ENCODE measurements around the gene MAP6D1.

- TF ChIP-seq CTCF (IDR thresholded peaks at IDR 0.05; ENCODE audit: low read length) = no peak
- TF ChIP-seq EZH2phosphoT487 (IDR thresholded peaks at IDR 0.05; ENCODE audit: low read length) = no peak
- TF ChIP-seq EZH2 (optimal IDR thresholded peaks at IDR 0.05; ENCODE audit: low read depth, low read length) = no peak
These were observed 46.2 kb upstream of the MAP6D1 start for GRCh38 chr3:183871541-183871940.
